Activated naive CD8-positive, alpha-beta T cell treated with anti-CD3 and anti-CD28 coated beads, Interleukin-2, amount 50 U/mL, for 16 hours (primary cell): ENCODE data around the gene GON4L.
"Not testable (repeated sequence)": the region's sequence is repeated elsewhere in the genome, so short reads cannot be mapped to it uniquely, and the experiment has no call there.

ENCODE experiments used
- DNase-seq: peaks from one replicate; pipeline ENCODE4 v3.0.0-alpha.2; 2020; ENCODE audit warnings: low read depth, low spot score

The GON4L gene

DNA sequence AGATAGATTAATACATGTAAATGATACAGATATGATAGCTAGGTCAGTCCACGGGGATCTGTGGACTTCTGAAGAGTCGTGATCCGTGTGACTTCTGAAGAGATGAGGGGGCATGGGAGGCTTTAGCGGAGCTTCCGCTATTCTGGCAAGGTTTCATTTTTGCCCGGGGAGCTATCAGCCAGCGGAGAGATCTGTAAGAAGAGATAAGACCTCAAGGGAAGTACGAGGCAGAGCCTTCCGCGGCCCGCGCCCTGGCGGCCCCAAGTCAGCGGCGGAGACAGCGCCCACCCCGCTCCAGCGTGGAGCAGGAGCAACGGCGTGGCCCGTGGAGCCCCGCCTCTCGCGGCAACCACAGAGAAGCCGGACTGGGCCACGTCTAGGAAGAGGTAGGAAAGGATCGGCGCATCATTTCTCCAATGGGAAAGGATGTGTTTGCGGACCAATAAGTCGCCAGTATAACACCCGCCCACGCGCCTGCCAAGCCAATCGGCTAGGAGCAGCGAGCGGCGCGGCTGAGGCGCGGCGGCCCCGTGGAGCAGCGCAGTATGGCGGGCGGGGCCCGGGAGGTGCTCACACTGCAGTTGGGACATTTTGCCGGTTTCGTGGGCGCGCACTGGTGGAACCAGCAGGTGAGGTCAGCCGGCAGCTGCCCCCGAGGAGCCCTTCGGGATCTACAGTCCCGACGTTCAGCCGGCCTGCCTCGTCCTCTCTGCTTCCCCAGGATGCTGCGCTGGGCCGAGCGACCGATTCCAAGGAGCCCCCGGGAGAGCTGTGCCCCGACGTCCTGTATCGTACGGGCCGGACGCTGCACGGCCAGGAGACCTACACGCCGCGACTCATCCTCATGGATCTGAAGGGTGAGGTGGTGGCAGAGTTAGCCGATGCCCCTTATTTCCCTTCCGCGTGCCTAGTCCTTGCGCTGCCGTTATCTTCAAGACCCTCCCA lies 111.5 kb downstream of the GON4L start:
- DNase-seq = peak; percentile 96

DNA sequence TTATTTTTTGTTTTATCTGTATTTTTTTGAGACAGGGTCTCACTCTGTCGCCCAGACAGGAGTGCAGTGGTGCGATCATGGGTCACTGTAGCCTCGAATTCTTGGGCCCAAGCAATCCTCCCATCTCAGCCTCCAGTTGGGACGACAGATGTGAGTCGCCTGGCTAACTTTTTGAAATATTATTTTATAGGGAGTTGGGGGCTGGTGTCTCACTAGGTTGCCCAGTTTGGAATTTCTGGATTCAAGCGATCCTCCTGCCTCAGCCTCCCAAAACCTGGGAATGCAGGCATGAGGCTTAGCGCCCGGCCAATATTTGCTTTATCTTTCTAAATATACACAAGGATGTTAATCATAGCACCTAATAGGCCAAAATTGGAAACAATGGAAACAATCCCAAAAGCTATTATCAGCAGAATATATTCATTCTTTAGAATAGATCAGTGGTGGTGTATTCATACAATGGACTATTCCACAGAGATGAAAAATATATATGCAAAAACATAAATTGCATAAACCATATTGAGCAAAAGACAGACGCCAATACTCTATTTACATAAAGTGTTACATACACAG lies 112.2 kb downstream of the GON4L start:
- DNase-seq = no peak

DNA sequence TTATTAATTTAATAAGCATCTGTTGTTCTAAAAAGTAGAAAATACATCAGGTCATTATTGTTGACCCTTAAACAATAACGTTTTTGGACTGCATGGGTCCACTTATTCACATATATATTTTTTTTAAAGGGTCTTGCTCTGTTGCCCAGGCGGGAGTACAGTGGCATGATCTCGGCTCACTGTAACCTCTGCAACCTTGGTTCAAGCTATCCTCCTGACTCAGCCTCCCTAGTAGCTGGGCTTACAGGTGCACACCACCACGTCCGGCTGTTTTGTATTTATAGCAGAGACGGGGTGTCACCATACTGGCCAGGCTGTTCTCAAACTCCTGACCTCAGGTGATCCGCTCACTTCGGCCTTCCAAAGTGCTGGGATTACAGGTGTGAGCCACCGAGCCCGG lies 115.1 kb downstream of the GON4L start:
- no peak for DNase-seq

DNA sequence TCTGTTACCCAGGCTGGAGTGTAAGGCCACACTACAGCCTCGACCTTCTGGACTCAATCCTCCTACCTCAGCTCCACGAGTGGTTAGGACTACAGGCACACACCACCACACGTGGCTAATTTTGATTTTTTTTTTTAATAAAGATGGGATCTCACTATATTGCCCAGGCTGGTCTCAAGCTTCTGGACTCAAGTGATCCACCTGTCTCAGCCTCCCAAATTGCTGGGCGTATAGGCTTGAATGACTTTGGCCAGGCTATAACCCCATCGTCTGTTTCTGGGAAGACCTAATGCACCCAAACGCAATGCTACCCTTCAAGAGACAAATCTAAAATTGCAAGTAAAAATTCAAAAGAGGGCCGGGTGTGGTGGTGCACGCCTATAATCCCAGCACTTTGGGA lies 116.0 kb downstream of the GON4L start:
- DNase-seq = no peak

DNA sequence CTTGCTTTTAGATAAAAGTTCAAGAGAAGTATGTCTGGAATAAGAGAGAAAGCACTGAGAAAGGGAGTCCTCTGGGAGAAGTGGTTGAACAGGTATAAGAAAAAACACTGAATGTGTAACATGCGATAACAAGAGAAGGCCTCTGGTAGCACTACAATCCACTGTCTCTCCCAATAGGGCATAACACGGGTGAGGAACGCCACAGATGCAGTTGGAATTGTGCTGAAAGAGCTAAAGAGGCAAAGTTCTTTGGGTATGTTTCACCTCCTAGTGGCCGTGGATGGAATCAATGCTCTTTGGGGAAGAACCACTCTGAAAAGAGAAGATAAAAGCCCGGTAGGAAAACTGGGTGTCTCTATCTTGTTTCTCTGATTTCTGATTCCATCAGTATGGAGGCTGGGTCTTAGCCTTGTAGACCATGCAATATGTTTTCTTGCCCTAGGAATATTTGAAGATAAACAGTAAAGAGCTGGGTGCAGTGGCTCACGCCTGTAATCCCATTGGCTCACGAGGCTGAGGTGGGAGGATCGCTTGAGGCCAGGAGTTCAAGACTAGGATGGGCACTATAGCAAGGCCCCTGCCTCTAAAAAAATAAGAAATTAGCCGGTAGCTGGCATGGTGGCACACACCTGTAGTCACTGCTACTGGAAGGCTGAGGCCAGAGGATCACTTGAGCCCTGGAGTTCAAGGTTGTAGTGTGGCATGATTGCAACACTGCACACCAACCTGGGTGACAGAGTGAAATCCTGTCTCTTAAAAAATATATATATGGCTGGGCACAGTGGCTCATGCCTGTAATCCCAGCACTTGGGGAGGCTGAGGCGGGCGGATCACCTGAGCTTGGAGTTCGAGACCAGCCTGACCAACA lies 127.7 kb downstream of the GON4L start:
- no peak for DNase-seq

DNA sequence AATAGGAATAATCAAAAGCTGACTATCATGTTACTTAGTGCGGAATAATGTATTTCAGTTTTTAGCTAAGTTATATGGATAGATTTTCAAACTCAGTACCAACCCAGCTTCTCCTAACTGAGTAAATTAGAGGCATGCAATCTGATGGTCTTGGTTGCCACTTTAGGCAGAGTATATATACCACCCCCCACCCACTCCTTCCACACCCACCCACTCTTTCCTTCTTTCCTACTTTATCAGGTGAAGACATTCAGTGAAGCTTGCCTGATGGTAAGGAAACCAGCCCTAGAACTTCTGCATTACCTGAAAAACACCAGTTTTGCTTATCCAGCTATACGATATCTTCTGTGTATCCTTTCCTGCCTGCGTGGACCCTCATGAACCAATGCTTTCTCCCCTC lies 131.9 kb downstream of the GON4L start:
- DNase-seq = no peak

DNA sequence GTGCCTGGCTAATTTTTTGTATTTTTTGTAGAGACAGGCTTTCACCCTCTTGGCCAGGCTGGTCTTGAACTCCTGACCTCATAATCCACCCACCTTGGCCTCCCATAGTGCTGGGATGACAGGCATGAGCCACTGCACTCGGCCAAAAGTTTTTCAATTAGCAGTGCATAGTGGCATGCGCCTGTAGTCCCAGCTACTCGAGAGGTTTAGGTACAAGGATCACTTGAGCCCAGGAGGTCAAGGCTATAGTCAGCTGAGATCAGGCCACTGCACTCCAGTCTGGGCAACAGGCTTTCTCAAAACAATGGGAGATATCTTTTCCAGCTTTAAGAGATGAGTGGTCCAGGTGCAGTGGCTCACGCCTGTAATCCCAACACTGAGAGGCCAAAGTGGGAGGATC lies 137.3 kb downstream of the GON4L start:
- DNase-seq = no peak

GRCh38 chr1:155718524-155719115 lies 138.4 kb downstream of the GON4L start:
- not testable (repeated sequence) for DNase-seq

DNA sequence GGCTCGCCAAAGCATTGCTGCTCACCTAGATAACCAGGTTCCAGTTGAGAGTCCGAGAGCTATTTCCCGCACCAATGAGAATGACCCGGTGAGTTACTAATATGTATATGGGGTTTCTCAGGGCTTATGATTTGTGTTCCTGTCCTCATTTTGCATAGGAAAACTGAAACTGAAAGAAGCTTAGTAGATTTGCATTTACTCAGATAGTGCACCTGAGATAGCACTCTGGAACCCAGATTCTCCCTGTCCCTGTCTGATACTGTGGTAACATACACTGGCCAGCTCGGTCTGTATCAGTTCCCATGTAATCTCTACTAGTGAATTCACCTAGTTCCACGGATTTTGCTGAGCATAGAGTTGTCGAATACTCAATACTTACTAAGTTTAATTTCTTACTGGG lies 140.0 kb downstream of the GON4L start:
- no peak for DNase-seq

- no peak for DNase-seq
Measured at GRCh38 chr1:155715777-155716176, 141.2 kb downstream of the GON4L start.

DNA sequence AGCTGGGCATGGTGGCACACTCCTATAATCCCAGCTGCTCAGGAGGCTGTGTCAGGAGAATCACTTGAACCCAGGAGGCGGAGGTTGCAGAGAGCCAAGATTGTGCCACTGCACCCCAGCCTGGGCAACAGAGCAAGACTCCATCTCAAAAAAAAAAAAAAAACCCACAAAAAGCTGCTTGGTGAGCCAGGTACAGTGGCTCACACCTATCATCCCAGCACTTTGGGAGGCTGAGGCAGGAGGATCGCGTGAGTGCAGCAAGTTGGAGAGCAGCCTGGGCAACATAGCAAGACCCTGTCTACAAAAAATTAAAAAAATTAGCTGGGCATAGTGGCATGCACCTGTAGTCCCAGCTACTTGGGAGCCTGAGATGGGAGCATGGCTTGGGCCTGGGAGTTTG lies 142.0 kb downstream of the GON4L start:
- DNase-seq = not testable (repeated sequence)

DNA sequence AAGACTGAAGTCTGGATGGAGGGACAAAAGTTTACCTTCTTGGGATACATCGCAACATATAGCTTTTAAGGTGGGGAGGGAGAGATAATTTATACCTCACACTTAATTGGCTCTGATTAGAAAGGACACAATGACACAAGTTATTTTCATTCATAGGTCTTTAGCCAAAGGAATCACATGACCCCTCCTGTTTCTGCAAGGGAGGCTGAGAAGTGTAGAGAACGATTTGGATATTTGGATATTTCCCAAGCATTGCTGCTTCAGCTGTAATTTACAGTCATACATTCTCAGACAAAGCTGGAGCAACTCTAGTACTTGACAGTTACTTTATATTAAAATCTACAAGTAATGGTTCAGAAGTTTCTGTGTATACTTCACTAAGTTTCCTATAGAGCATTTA lies 143.9 kb downstream of the GON4L start:
- DNase-seq = no peak

- DNase-seq = not testable (repeated sequence)
Measured at GRCh38 chr1:155712636-155713035, 144.4 kb downstream of the GON4L start.

DNA sequence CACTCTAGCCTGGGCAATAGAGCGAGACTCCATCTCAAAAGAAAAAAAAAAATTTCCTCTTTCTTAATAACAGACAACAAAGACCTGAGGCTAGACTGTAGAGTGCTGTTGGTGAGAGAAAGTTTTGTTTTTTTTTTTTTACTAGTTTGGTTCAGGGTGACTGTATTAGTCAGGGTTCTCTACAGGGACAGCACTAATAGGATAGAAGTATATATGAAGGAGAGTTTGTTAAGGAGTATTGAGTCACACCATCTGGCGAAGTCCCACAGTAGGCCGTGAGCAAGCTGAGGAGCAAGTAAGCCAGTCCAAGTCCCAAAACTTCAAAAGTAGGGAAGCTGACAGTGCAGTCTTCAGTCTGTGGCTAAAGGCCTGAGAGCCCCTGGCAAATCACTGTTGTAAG lies 145.6 kb downstream of the GON4L start:
- not testable (repeated sequence) for DNase-seq

DNA sequence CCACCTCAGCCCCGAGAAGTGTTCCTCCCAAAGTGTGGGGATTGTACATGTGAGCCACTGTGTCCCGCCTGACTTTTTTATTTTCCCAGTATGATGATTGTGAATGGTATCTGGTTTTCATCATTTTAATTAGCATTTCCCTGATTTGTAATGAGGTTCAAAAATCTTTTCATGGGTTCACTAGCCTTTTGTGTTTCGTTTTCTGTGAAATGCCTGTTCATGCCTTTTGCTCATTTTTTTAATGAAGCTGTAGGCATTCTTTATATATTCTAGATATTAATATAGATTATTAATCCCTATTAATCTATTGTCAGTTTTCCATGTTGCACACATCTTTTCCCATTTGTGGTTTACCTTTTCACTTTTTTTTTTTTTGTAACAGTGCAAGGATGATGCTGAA lies 147.6 kb downstream of the GON4L start:
- DNase-seq = no peak

DNA sequence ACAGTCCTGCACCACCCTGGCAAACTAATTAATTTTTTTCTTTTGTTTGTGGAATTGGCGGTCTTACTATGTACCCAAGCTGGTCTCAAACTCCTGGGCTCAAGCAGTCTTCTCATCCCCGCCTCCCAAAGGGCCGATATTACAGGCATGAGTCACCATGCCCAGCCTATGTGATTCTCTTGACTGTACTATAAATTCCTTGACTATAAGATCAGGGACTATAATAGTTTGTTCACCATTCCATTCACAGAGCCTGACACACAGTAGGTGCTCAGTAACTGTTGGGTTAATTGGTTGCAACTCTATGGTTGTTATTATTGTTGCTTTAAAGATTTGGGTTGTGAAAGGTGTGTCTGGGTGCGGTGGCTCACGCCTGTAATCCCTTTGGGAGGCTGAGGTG lies 150.9 kb downstream of the GON4L start:
- no peak for DNase-seq

DNA sequence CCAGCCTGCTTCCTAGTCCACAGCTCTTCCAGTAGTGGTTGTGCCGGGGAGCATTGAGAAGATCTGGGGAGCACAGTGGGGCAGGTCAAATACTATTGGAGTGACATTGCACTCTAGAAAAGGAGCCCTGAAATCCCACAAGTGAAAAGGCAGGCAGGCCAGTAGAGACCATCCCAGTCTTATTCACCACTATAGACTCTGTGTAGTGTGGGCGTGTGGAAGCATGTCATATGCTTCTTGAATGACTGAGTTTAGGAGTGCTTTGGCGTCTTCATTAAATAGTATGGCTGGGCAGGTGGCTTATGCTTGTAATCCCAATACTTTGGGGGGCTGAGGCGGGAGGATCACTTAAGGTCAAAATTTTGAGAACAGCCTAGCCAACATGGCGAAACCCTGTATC lies 152.6 kb downstream of the GON4L start:
- not testable (repeated sequence) for DNase-seq

DNA sequence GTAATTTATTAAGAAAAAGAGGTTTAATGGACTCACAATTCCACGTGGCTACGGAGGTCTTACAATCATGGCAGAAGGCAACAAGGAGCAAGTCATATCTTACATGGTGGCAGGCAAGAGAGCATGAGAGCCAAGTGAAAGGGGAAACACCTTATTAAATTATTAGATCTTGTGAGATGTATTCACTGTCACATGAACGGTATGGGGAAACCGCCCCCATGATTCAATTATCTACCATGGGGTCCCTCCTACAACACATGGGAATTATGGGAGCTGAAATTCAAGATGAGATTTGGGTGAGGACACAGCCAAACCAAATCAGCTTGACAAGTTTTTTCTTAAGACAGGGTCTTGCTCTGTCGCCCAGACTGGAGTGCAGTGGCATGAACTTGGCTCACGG lies 153.8 kb downstream of the GON4L start:
- no peak for DNase-seq

GRCh38 chr1:155701675-155702074 lies 155.3 kb downstream of the GON4L start:
- DNase-seq = not testable (repeated sequence)
